ENCODE data around the gene CASK. TPM values are rescaled to one million over a fixed set of nuclear protein-coding genes. Genes with fewer than 3 reads are reported as not detected.
A peak's percentile ranks its signal among the peaks of the same experiment; 100 is the strongest.

The CASK gene
- total and polyA plus RNA-seq, 2 donors (not counting 1 experiment from before 2014, with no cell fraction given), result 27.4 to 78.3 TPM

GRCh38 chrX:41722816-41723618, 200.3 kb downstream of the CASK start:
- H3K4me3 ChIP-seq (replicated peaks in 1 of 4; ENCODE audit: control extremely low read depth in 1 of 4, insufficient read depth in 1 of 4, low read depth in 3 of 4, low read length in 4 of 4), result no peak overlapping the region
- H3K9ac ChIP-seq (ENCODE audit: insufficient read depth, low read length), result no peak overlapping the region
- DNase-seq (ENCODE audit: low read depth in 2 of 2), result peak; percentile 35 to 56
- no peak overlapping the region for H2AFZ ChIP-seq (ENCODE audit: low read length)
- H3K4me2 ChIP-seq (ENCODE audit: extremely low read depth, insufficient read depth, low read length), result no peak overlapping the region
- H3K27me3 ChIP-seq (ENCODE audit: control insufficient read depth, insufficient read depth, low read length), result no peaks in the 10 kb centered on the region
- no peaks in the 10 kb centered on the region for H3K4me1 ChIP-seq (ENCODE audit: control insufficient read depth, extremely low read depth, insufficient read depth, low read length)
- H3K36me3 ChIP-seq (ENCODE audit: control insufficient read depth, insufficient read depth, low read length), result no peaks in the 10 kb centered on the region
- no peak overlapping the region for H3K27ac ChIP-seq (ENCODE audit: insufficient read depth, low read length)
- H4K20me1 ChIP-seq (ENCODE audit: control insufficient read depth, extremely low read depth, insufficient read depth, low read length), result no peaks in the 10 kb centered on the region
- no peaks in the 10 kb centered on the region for H3K79me2 ChIP-seq (ENCODE audit: control insufficient read depth, insufficient read depth, low read length)
- H3K9me3 ChIP-seq (ENCODE audit: control insufficient read depth, insufficient read depth, low read depth, low read length), result no peaks in the 10 kb centered on the region
- no peak for TF ChIP-seq EZH2 (IDR thresholded peaks at IDR 0.05; ENCODE audit: low read length, missing control alignments)
- TF ChIP-seq CTCF (conservative IDR thresholded peaks at IDR 0.05 in 1 of 2, IDR thresholded peaks at IDR 0.05 in 1 of 2; ENCODE audit: low read depth in 1 of 2, low read length in 2 of 2), result no peak

- H3K27ac ChIP-seq (ENCODE audit: insufficient read depth, low read length), result no peak overlapping the region
- no peaks in the 10 kb centered on the region for H3K79me2 ChIP-seq (ENCODE audit: control insufficient read depth, insufficient read depth, low read length)
- H3K9ac ChIP-seq (ENCODE audit: insufficient read depth, low read length), result no peak overlapping the region
- H3K4me1 ChIP-seq (ENCODE audit: control insufficient read depth, extremely low read depth, insufficient read depth, low read length), result no peaks in the 10 kb centered on the region
- DNase-seq (ENCODE audit: low read depth in 2 of 2), result no peak
- H3K36me3 ChIP-seq (ENCODE audit: control insufficient read depth, insufficient read depth, low read length), result no peaks in the 10 kb centered on the region
- H3K9me3 ChIP-seq (ENCODE audit: control insufficient read depth, insufficient read depth, low read depth, low read length), result no peaks in the 10 kb centered on the region
- H3K4me3 ChIP-seq (replicated peaks in 1 of 4; ENCODE audit: control extremely low read depth in 1 of 4, insufficient read depth in 1 of 4, low read depth in 3 of 4, low read length in 4 of 4), result no peak overlapping the region
- no peak for TF ChIP-seq EZH2 (IDR thresholded peaks at IDR 0.05; ENCODE audit: low read length, missing control alignments)
- no peak for TF ChIP-seq CTCF (conservative IDR thresholded peaks at IDR 0.05 in 1 of 2, IDR thresholded peaks at IDR 0.05 in 1 of 2; ENCODE audit: low read depth in 1 of 2, low read length in 2 of 2)
- H3K4me2 ChIP-seq (ENCODE audit: extremely low read depth, insufficient read depth, low read length), result no peak overlapping the region
- no peaks in the 10 kb centered on the region for H4K20me1 ChIP-seq (ENCODE audit: control insufficient read depth, extremely low read depth, insufficient read depth, low read length)
- no peak overlapping the region for H2AFZ ChIP-seq (ENCODE audit: low read length)
- no peaks in the 10 kb centered on the region for H3K27me3 ChIP-seq (ENCODE audit: control insufficient read depth, insufficient read depth, low read length)
Measured at GRCh38 chrX:41722214-41722613, 201.1 kb downstream of the CASK start.

GRCh38 chrX:41721590-41721989, 201.8 kb downstream of the CASK start:
- no peaks in the 10 kb centered on the region for H3K9me3 ChIP-seq (ENCODE audit: control insufficient read depth, insufficient read depth, low read depth, low read length)
- H3K27ac ChIP-seq (ENCODE audit: insufficient read depth, low read length), result no peak overlapping the region
- no peaks in the 10 kb centered on the region for H3K27me3 ChIP-seq (ENCODE audit: control insufficient read depth, insufficient read depth, low read length)
- TF ChIP-seq CTCF (conservative IDR thresholded peaks at IDR 0.05 in 1 of 2, IDR thresholded peaks at IDR 0.05 in 1 of 2; ENCODE audit: low read depth in 1 of 2, low read length in 2 of 2) (no peak), EZH2 (IDR thresholded peaks at IDR 0.05; ENCODE audit: low read length, missing control alignments) (no peak)
- H3K4me3 ChIP-seq (replicated peaks in 1 of 4; ENCODE audit: control extremely low read depth in 1 of 4, insufficient read depth in 1 of 4, low read depth in 3 of 4, low read length in 4 of 4), result no peak overlapping the region
- H4K20me1 ChIP-seq (ENCODE audit: control insufficient read depth, extremely low read depth, insufficient read depth, low read length), result no peaks in the 10 kb centered on the region
- H2AFZ ChIP-seq (ENCODE audit: low read length), result no peak overlapping the region
- H3K9ac ChIP-seq (ENCODE audit: insufficient read depth, low read length), result no peak overlapping the region
- DNase-seq (ENCODE audit: low read depth in 2 of 2), result no peak
- H3K79me2 ChIP-seq (ENCODE audit: control insufficient read depth, insufficient read depth, low read length), result no peaks in the 10 kb centered on the region
- H3K4me1 ChIP-seq (ENCODE audit: control insufficient read depth, extremely low read depth, insufficient read depth, low read length), result no peaks in the 10 kb centered on the region
- H3K36me3 ChIP-seq (ENCODE audit: control insufficient read depth, insufficient read depth, low read length), result no peaks in the 10 kb centered on the region
- no peak overlapping the region for H3K4me2 ChIP-seq (ENCODE audit: extremely low read depth, insufficient read depth, low read length)

Measured in fibroblast of lung (primary cell).